ENCODE data around the gene IL17RA.

- TF ChIP-seq CTCF (IDR thresholded peaks at IDR 0.05) (no peak), POLR2A (IDR thresholded peaks at IDR 0.05) (no peak), POLR2AphosphoS5 (IDR thresholded peaks at IDR 0.05) (no peak), EP300 (IDR thresholded peaks at IDR 0.05; ENCODE audit: low read depth) (no peak)
These were observed 23.7 kb downstream of the IL17RA start for GRCh38 chr22:17108256-17109112.
